GM19238 (cell line): ENCODE measurements around the gene PRKN.

Experiments
- DNase-seq: peaks from one replicate; pipeline ENCODE4 v3.0.0; 2011; ENCODE audit warnings: low spot score; ENCODE audit not compliant: insufficient read length

Gene PRKN

DNA sequence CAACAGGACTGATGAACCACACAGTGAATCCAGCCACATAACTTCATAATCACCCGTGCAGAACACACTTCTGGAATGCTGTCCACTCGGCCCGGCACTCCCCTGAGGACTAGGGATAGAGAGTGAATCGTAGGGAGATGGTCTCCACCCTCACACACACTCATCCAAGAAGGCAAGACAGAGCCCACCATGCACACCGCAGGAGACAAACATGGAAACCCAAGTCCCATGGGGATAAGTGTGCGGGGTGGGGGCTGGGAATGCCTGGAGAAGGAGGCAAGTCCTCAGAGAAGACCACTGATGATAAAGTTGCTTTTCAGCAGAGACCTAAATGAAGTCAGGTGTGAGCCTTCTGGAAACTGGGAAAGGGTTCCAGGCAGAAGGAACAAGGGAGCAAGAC lies 1054.5 kb downstream of the PRKN start:
- DNase-seq, result no peak

DNA sequence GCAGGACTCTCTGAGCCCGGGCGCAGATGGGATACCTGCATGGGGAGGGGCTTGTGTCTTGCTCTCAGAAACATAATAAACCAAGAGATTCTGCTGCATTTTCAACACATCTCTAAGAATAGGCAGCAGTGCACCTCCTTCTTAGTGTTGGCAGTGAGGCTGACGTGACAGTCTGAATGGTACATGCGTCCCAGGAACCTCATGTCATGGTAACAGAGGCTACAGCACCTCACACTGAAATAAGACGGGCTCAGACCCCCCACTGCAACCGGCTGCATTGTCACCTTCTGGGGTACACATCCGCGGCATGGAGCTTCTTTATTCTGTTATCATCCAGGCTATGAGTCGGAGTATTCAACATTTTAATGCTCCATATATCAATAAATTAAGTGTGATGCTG lies 1056.4 kb downstream of the PRKN start:
- no peak for DNase-seq

DNA sequence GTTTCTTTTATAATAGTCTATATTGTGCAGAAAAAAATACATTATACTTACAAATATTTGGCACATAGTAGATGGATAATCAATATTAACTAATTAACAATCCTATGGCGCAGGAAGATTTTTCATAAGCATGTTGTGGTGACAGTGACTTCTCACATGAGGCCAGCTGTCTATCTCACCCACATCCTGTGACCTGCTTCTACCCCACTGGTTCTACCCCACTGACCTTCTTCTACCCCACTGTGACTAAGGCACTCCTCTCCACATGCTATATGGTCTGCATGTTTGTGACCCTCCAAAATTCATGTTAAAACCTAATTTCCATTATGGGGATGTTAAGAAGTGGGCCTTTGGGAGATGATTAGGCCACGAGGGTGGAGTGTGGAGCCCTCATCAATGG lies 1058.9 kb downstream of the PRKN start:
- DNase-seq, result no peak

GRCh38 chr6:161667957-161668356 lies 1059.6 kb downstream of the PRKN start:
- DNase-seq, result no peak

GRCh38 chr6:161663682-161664081 lies 1063.9 kb downstream of the PRKN start:
- no peak for DNase-seq

- no peak for DNase-seq
Measured at GRCh38 chr6:161660666-161661571, 1066.6 kb downstream of the PRKN start.

DNA sequence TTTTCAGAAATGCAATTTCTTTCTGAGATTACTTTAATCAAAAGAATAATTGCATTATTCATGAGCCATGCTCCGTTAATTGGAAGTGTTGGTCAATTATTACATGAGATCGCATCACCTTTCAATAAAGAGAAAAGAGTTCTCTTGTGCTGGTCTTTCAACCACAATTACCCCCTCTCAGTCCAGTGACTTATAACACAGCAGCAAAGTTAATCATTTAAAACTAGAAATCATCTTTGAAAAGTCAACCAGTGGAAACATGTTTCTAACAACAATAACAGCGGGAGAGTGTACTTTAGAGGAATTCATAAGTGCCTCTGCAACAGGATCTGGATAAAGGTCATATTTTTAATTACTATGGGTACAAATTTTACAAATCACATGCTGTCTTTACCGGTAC lies 1069.4 kb downstream of the PRKN start:
- DNase-seq, result no peak

DNA sequence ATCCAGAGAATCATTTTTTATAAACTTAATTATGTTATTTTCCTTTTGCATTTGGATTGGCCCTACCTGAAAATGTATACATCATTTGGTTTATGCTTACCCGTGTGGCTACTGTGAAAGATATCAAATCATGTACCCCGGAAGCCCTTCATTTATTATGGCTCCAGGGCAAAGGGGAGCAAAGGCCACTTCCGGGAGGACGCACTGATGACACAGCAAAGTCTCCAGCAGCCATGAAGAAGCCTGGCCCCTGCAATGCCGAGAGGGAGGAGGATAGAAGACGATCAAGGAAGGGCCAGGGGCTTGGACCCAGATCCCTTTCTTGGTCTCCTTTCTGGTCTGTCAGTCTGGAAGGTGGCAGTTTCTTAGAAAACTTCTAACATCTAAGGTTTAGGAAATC lies 1073.4 kb downstream of the PRKN start:
- no peak for DNase-seq

DNA sequence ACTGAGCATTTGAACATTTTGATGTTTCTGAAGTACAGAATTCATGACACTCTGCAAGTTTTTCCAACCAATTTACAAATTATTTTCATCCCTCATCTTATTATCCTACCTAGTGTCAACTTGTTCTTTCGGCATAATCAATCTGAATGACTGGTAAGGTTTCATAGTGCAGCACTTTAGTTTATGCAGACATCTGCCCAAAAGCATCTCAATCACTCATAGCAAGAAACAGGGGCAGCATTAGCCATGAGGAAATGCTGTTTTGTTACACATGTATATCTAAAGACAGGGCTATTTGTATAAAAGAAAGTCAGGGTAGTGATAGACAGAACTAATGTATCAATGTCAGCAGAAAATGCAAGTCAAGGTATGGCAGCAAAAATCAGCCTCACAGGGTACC lies 1075.6 kb downstream of the PRKN start:
- no peak for DNase-seq

GRCh38 chr6:161649841-161650240 lies 1077.7 kb downstream of the PRKN start:
- DNase-seq, result no peak

GRCh38 chr6:161649068-161649467 lies 1078.5 kb downstream of the PRKN start:
- no peak for DNase-seq

GRCh38 chr6:161647234-161647633 lies 1080.3 kb downstream of the PRKN start:
- no peak for DNase-seq

DNA sequence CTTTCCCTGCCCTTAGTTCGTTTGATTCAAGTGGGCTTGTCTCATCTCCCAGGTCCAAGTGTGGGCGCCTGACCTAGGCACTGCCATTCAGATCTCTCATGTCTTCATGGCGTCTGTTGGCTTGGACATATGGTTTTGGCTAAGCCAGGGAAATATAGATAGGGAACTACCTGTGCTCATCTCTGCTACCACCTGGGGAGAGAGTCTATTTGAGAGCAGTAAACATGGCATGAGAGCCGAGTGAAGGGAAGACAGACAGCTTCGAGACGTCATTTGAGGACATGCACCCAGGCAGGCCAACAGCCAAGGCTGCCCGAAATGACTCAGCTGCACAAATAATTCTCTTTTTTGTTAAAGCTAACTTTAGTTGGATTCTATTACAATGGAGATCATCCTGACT lies 1083.0 kb downstream of the PRKN start:
- no peak for DNase-seq

DNA sequence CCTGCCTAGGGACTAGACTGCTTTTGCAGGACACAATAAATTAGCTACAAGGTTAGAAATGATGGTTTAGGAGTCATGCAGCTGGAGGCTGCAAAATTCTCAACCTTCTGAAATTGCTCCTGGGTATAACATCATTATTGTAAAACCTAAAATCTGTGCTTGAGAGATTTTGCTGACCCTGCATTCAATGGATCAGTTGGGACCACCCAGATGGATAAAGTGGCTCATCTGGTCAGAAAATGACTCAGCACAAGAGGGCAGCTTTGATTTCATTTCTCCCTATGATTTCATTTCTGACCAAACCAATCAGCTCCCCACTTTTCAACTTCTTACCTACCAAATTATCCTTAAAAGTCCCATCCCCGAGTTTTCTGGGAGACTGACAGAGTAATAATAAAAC lies 1086.4 kb downstream of the PRKN start:
- DNase-seq, result no peak

- DNase-seq, result no peak
Measured at GRCh38 chr6:161639772-161640171, 1087.8 kb downstream of the PRKN start.

- DNase-seq, result no peak
Measured at GRCh38 chr6:161637658-161638057, 1089.9 kb downstream of the PRKN start.

GRCh38 chr6:161636882-161637430 lies 1090.6 kb downstream of the PRKN start:
- DNase-seq, result no peak

DNA sequence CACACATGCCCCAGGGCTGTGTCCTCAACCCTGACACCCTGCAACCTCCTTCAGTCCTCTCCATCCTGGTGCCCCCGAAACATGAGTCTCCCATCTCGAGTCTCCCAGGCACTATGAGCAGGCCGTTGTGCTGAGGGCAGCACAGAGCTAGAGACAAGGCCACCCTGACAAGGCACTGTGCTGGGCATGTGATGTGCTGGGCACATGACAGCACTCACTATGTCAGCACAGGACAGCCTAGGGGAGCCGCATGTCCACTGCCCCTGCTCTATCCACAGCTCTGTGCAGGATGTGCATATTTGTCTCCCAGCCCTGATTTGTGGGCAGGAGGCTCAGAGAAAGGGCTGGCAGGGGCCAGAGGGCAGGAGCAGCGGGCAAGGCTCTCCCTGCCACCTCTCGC lies 1091.6 kb downstream of the PRKN start:
- no peak for DNase-seq

DNA sequence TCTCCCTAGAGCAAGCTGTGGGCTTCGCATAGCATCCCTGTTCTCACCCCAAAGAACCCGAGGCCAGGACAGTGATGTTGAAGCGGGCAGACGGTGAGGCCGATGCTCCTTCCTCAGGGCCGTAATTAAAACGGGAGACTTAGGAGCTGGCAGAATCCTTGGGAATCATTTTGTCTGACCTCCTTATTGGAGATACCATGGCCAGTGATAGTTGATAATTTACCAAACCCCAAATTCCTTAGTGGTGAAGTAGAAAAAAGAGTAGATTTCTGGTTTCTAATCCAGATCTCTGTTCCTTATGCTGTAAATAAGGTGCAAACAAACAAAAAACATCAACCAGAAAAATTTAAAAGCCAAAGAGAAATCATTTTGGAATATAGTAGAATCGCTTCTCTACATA lies 1092.7 kb downstream of the PRKN start:
- no peak for DNase-seq

DNA sequence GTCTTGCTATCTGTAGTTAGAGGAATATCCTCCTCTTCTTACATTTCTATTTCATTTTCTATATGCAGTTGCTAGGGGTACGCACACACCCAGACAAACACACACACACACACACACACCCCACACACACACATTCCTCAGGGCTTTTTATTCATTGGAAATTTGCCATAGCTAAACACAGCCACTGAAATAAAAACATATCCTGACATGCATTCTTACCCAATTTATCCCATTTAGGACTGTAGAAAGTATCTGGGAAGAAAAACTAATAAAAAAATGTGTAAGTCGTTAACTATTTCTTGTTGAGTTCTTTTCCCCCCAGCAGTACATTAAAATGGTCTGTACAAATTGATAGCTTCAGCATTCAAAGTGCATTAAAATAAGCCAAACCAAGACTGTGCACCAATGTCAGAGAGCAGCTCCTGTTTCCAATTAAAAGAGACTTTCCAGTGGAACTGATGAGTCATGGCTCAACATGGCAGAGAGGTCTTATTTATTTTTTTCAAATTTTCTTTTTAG lies 1095.8 kb downstream of the PRKN start:
- DNase-seq, result no peak

DNA sequence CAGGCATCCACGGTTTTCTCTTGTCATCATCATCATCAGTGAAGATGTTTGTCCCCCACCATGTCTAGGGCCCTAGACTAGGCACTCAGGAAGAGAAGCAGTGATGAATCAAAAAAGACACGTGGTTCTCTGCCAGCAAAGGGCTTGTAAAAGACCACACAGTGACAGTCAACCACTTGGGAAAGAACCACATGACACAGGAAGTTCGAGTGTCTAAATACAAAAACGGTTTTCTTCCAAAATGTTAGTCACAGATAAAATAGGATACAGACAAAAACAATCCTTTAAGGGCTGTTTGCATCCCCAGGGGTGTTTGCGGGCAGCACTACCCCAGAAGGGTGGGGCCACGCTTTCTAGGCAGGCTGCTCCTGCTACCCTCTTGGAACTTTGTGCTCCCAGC lies 1096.9 kb downstream of the PRKN start:
- DNase-seq, result no peak

GRCh38 chr6:161626132-161626676 lies 1101.4 kb downstream of the PRKN start:
- no peak for DNase-seq

GRCh38 chr6:161624111-161624510 lies 1103.5 kb downstream of the PRKN start:
- DNase-seq, result no peak
